ENCODE measurements around the gene ECT2L.

Gene ECT2L

DNA sequence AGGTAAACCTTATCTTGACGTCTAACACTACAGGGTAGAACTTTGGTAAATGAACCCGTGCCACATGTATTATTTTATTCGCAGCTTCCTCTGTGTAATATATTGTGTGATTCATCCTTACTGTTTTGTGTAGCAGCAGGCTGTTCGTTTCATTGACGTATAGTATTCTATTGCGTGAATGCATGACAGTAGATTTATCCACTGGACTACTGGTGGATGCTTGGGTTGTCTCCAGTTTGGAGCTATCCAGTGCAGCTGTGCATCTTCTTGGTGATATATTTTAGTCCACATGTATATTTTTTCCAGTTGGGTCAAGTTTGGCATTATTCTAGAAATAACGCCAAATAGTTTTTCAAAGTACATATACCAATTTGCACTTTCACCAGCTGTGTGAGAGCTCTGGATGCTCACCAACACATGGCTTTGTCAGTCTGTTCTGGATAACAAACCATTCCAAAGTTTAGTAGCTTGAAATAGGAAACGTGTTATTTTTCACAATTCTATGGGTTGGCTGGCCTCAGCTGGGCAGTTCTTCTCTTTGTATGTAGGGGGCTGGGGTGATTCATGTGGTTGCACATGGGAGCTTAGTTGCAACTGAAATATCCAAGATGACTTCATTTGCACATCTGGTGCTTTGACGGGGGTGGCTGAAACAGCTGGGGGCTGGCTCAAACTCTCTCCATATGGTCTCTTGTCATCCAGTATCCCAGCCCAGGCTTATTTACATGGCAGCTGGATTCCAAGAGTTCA, 9.3 kb downstream of the ECT2L start:
- H3K4me3 ChIP-seq (ENCODE audit: low read length in 2 of 2) = no peak overlapping the region
- H3K4me1 ChIP-seq (ENCODE audit: control insufficient read depth, insufficient read depth, low read length) = no peaks in the 10 kb centered on the region
- H3K27ac ChIP-seq (ENCODE audit: low read length) = no peak overlapping the region
- no peak overlapping the region for H3K9ac ChIP-seq (ENCODE audit: low read length in 2 of 2)
- H3K36me3 ChIP-seq (ENCODE audit: control insufficient read depth in 2 of 2, insufficient read depth in 2 of 2, low read length in 2 of 2) = no peaks in the 10 kb centered on the region
- no peaks in the 10 kb centered on the region for H3K9me3 ChIP-seq (ENCODE audit: control insufficient read depth in 2 of 2, low read length in 2 of 2)
- no peaks in the 10 kb centered on the region for H3K27me3 ChIP-seq (ENCODE audit: control insufficient read depth in 1 of 2, insufficient read depth in 2 of 2, low read length in 2 of 2)

DNA sequence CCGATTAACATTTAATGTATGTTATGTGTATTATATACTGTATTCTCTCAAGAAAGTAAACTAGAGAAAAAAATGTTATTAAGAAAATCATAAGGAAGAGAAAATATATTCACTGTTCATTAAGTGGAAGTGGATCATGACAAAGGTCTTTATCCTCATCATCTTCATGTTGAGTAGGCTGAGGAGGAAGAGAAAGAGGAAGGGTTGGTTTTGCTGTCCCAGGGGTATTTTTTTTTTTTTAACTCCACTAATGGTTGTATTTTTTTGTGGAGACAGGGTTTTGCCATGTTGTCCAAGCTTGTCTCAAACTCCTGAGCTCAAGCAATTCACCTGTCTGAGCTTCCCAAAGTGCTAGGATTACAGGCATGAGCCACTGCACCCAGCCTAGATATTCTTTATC, 11.0 kb downstream of the ECT2L start:
- no peak overlapping the region for H3K27ac ChIP-seq (ENCODE audit: low read length)
- H3K27me3 ChIP-seq (ENCODE audit: control insufficient read depth in 1 of 2, insufficient read depth in 2 of 2, low read length in 2 of 2) = no peaks in the 10 kb centered on the region
- no peaks in the 10 kb centered on the region for H3K4me1 ChIP-seq (ENCODE audit: control insufficient read depth, insufficient read depth, low read length)
- no peak overlapping the region for H3K9ac ChIP-seq (ENCODE audit: low read length in 2 of 2)
- no peaks in the 10 kb centered on the region for H3K36me3 ChIP-seq (ENCODE audit: control insufficient read depth in 2 of 2, insufficient read depth in 2 of 2, low read length in 2 of 2)
- no peaks in the 10 kb centered on the region for H3K9me3 ChIP-seq (ENCODE audit: control insufficient read depth in 2 of 2, low read length in 2 of 2)
- H3K4me3 ChIP-seq (ENCODE audit: low read length in 2 of 2) = no peak overlapping the region

DNA sequence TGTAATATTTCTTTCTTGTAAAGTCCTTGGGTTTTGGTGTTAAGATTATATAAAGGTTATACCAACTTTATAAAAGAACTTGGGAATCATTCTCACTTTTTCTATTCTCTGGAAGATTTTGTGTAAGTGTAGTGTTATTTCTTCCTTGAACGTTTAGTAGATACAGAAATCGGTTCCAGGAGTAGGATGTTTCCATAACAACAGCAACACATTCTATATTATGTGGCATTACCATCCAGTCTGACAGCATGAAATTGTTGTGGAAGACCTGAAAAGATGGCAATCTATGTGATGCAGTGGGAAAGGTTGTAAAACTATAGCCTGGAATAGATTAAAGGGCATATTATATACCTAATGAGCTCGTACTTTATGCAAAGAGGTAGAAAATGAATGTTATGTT, 13.8 kb downstream of the ECT2L start:
- H3K36me3 ChIP-seq (ENCODE audit: control insufficient read depth in 2 of 2, insufficient read depth in 2 of 2, low read length in 2 of 2) = no peaks in the 10 kb centered on the region
- no peaks in the 10 kb centered on the region for H3K4me1 ChIP-seq (ENCODE audit: control insufficient read depth, insufficient read depth, low read length)
- no peaks in the 10 kb centered on the region for H3K9me3 ChIP-seq (ENCODE audit: control insufficient read depth in 2 of 2, low read length in 2 of 2)
- no peaks in the 10 kb centered on the region for H3K27me3 ChIP-seq (ENCODE audit: control insufficient read depth in 1 of 2, insufficient read depth in 2 of 2, low read length in 2 of 2)
- no peak overlapping the region for H3K4me3 ChIP-seq (ENCODE audit: low read length in 2 of 2)
- no peak overlapping the region for H3K9ac ChIP-seq (ENCODE audit: low read length in 2 of 2)
- H3K27ac ChIP-seq (ENCODE audit: low read length) = no peak overlapping the region

DNA sequence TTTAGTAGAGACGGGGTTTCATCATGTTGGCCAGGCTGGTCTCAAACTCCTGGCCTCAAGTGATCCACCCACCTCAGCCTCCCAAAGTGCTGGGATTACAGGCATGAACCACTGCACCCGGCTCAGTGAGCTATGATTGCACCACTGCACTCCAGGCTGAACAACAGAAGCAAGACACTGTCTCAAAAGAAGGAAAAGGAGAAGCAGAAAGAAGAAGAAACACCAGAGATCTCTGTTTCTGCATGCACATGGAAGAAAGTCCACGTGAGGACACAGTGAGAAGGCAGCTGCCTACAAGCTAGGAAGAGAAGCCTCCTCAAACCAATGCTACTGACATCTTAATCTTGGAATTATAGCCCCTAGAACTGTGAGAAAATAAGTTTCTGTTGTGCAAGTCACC, 16.0 kb downstream of the ECT2L start:
- Histone ChIP-seq H3K27ac (ENCODE audit: low read length) (no peak overlapping the region), H3K36me3 (ENCODE audit: control insufficient read depth in 2 of 2, insufficient read depth in 2 of 2, low read length in 2 of 2) (no peaks in the 10 kb centered on the region), H3K9ac (ENCODE audit: low read length in 2 of 2) (no peak overlapping the region), H3K27me3 (ENCODE audit: control insufficient read depth in 1 of 2, insufficient read depth in 2 of 2, low read length in 2 of 2) (no peaks in the 10 kb centered on the region), H3K4me1 (ENCODE audit: control insufficient read depth, insufficient read depth, low read length) (no peaks in the 10 kb centered on the region), H3K9me3 (ENCODE audit: control insufficient read depth in 2 of 2, low read length in 2 of 2) (no peaks in the 10 kb centered on the region), H3K4me3 (ENCODE audit: low read length in 2 of 2) (no peak overlapping the region)

DNA sequence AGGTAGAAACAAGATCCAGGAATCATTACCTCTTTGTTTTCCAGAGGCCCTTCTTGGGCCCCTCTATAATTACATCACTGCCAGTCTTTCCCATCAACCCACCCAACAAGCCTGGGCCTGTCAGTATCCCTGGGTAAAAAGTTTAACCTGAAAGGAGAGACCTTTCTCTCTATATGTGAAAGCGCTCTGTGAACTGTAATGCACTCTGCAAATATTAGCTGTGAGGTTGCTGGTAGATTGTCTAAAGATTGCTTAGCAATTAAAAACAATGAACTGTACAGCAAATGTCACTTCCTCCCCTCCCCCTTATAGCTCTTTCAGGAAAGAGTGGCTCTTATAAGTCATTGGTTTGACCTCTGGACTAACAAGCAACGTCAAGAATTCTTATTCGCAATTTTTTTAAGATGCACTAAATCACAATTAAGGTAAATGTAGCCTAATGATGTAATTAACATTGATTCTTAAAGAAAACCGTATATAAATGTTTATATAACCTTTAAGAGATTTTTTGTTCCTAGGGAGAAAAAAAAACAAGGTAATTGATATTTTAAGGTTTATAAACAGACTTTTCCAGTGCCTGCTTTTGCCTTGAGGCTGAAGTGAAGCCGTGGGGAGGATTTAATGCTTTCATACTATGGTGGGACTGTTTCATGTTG, 18.4 kb downstream of the ECT2L start:
- H3K4me3 ChIP-seq (ENCODE audit: low read length in 2 of 2) = no peak overlapping the region
- no peak overlapping the region for H3K9ac ChIP-seq (ENCODE audit: low read length in 2 of 2)
- no peaks in the 10 kb centered on the region for H3K36me3 ChIP-seq (ENCODE audit: control insufficient read depth in 2 of 2, insufficient read depth in 2 of 2, low read length in 2 of 2)
- no peaks in the 10 kb centered on the region for H3K4me1 ChIP-seq (ENCODE audit: control insufficient read depth, insufficient read depth, low read length)
- no peak overlapping the region for H3K27ac ChIP-seq (ENCODE audit: low read length)
- no peaks in the 10 kb centered on the region for H3K9me3 ChIP-seq (ENCODE audit: control insufficient read depth in 2 of 2, low read length in 2 of 2)
- no peaks in the 10 kb centered on the region for H3K27me3 ChIP-seq (ENCODE audit: control insufficient read depth in 1 of 2, insufficient read depth in 2 of 2, low read length in 2 of 2)

DNA sequence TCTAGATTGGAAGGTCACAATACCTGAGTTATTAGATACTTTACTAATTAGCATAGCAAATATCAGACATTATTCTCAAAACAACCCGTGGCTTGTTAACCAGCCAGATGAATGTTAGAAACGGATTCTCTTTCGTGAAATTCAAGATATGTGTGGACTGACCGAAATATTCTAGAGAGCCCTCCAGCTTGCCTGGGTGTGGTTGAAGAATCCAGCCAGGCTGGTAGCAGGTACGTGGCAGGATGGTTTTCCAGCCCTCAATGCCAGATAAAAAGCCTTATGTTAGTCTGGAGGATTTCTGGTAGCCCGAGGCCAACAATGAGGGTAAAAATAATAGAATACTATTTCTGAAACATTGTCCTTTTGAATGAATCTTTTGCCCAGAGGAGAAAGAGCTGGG, 19.3 kb downstream of the ECT2L start:
- Histone ChIP-seq H3K9me3 (ENCODE audit: control insufficient read depth in 2 of 2, low read length in 2 of 2) (no peaks in the 10 kb centered on the region), H3K4me3 (ENCODE audit: low read length in 2 of 2) (no peak overlapping the region), H3K27me3 (ENCODE audit: control insufficient read depth in 1 of 2, insufficient read depth in 2 of 2, low read length in 2 of 2) (no peaks in the 10 kb centered on the region), H3K36me3 (ENCODE audit: control insufficient read depth in 2 of 2, insufficient read depth in 2 of 2, low read length in 2 of 2) (no peaks in the 10 kb centered on the region), H3K4me1 (ENCODE audit: control insufficient read depth, insufficient read depth, low read length) (no peaks in the 10 kb centered on the region), H3K9ac (ENCODE audit: low read length in 2 of 2) (no peak overlapping the region), H3K27ac (ENCODE audit: low read length) (no peak overlapping the region)

DNA sequence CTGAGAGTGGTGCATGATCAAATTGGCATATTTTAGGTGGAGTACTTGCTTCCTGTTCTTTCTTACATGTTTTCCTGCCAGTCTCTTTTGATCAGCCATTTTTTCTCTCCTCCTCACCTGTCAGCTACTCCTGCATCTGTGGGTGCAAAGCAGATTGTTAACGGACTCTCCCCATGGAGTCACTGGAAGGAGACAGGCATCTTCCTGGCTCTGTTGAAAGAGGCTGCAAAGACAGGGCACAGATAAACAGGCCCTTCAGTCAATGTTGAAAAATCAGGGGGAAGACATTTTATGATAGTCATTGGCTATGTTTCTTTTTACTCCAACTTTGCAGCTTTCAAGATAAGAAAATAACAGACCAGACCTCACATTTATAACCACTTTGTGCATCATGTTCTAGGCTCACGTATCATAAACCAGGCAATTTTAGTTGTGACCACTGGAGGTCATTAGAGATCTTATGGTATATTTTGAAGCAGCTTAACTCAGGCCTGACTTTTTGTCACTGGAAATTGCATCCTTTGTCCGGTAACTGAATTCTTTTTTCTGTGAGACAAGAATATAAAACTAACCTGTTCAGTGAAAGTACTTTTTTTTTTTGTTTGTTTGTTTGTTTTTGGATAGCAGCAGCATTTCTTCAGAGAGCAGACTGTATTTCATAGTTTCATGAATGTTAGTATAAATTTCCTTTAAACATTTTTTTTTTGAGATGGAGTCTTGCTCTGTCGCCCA, 20.1 kb downstream of the ECT2L start:
- Histone ChIP-seq H3K27me3 (ENCODE audit: control insufficient read depth in 1 of 2, insufficient read depth in 2 of 2, low read length in 2 of 2) (no peaks in the 10 kb centered on the region), H3K36me3 (ENCODE audit: control insufficient read depth in 2 of 2, insufficient read depth in 2 of 2, low read length in 2 of 2) (no peaks in the 10 kb centered on the region), H3K9ac (ENCODE audit: low read length in 2 of 2) (no peak overlapping the region), H3K27ac (ENCODE audit: low read length) (no peak overlapping the region), H3K9me3 (ENCODE audit: control insufficient read depth in 2 of 2, low read length in 2 of 2) (no peaks in the 10 kb centered on the region), H3K4me3 (ENCODE audit: low read length in 2 of 2) (no peak overlapping the region), H3K4me1 (ENCODE audit: control insufficient read depth, insufficient read depth, low read length) (no peaks in the 10 kb centered on the region)

DNA sequence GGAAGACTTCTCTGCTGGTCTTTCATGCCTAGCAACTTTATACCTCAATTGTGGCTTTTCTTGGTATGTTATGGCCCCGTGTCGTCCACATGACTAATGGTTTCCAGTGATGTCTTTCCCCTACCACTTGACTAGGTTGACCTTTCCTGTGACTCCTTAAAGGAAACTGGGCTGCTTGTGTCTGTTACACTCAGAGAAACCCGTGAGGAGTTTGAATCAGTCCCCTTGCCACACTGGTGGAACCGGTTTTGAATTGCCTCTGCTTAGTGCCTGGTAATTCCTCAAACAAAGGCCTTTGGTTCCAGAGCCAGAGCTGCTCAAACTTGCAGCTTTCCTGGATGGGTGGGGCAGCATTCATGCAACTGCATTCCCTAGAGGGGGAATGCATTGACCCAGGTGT, 21.9 kb downstream of the ECT2L start:
- H3K27ac ChIP-seq (ENCODE audit: low read length) = no peak overlapping the region
- no peak overlapping the region for H3K9ac ChIP-seq (ENCODE audit: low read length in 2 of 2)
- H3K4me1 ChIP-seq (ENCODE audit: control insufficient read depth, insufficient read depth, low read length) = no peaks in the 10 kb centered on the region
- no peaks in the 10 kb centered on the region for H3K27me3 ChIP-seq (ENCODE audit: control insufficient read depth in 1 of 2, insufficient read depth in 2 of 2, low read length in 2 of 2)
- no peaks in the 10 kb centered on the region for H3K9me3 ChIP-seq (ENCODE audit: control insufficient read depth in 2 of 2, low read length in 2 of 2)
- H3K36me3 ChIP-seq (ENCODE audit: control insufficient read depth in 2 of 2, insufficient read depth in 2 of 2, low read length in 2 of 2) = no peaks in the 10 kb centered on the region
- no peak overlapping the region for H3K4me3 ChIP-seq (ENCODE audit: low read length in 2 of 2)

DNA sequence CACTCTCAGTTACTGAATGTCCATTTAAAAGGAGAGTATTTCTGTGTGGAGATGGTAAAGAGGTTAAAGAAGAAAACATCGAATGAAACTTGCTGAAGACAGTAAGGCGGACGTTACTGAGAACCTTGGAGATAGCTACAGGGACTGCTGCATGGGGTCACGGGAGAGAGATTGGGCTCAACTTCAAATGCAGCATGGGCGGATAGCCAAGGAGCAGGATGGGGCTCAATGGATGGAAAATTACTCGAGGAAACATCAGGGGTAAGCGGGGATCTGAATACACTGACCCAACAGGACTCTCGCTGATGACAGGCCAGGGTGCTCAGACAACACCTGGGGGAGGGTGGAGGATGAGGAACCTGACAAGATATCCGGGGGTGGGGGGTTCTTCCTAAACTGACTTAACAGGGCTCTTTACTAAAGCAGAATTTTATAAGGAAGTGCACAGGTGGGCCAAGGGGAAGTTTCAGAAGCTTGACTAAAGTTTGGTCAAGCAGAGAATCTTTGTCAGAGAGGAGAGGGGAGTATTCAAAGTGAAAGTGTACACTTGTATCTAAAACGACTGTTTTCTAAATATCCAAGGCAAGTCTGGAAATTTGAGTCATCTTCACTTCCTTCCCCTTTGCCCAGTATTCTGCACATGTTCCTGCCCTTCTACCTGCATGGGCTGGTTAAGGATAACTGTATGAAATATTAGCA, 22.8 kb downstream of the ECT2L start:
- Histone ChIP-seq H3K9ac (ENCODE audit: low read length in 2 of 2) (no peak overlapping the region), H3K4me3 (ENCODE audit: low read length in 2 of 2) (no peak overlapping the region), H3K27ac (ENCODE audit: low read length) (no peak overlapping the region), H3K9me3 (ENCODE audit: control insufficient read depth in 2 of 2, low read length in 2 of 2) (no peaks in the 10 kb centered on the region), H3K27me3 (ENCODE audit: control insufficient read depth in 1 of 2, insufficient read depth in 2 of 2, low read length in 2 of 2) (no peaks in the 10 kb centered on the region), H3K4me1 (ENCODE audit: control insufficient read depth, insufficient read depth, low read length) (no peaks in the 10 kb centered on the region), H3K36me3 (ENCODE audit: control insufficient read depth in 2 of 2, insufficient read depth in 2 of 2, low read length in 2 of 2) (no peaks in the 10 kb centered on the region)

DNA sequence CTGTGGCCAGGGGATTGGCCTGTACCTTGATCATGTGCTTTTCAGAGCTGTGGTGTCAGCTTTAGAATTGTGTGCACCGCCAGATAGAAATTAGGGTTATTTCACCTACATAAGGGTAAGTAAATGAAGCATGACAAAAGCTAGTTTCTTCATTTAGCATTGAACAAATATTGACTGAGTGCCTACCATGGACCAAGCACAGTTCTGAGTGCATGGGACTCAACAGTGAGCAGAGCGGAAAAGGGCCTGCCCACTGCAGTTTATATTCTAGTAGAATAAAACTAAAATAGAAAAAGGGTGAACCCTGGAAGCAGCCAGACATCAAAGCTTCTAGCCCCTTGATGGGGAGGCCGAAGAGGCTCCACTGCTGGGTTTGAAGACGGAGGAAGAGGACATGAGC, 25.6 kb downstream of the ECT2L start:
- H3K4me3 ChIP-seq (ENCODE audit: low read length in 2 of 2) = no peak overlapping the region
- no peaks in the 10 kb centered on the region for H3K4me1 ChIP-seq (ENCODE audit: control insufficient read depth, insufficient read depth, low read length)
- no peaks in the 10 kb centered on the region for H3K36me3 ChIP-seq (ENCODE audit: control insufficient read depth in 2 of 2, insufficient read depth in 2 of 2, low read length in 2 of 2)
- H3K27ac ChIP-seq (ENCODE audit: low read length) = no peak overlapping the region
- no peaks in the 10 kb centered on the region for H3K9me3 ChIP-seq (ENCODE audit: control insufficient read depth in 2 of 2, low read length in 2 of 2)
- H3K9ac ChIP-seq (ENCODE audit: low read length in 2 of 2) = no peak overlapping the region
- no peaks in the 10 kb centered on the region for H3K27me3 ChIP-seq (ENCODE audit: control insufficient read depth in 1 of 2, insufficient read depth in 2 of 2, low read length in 2 of 2)
